Lung (tissue), 12 donors: ENCODE results near the gene FHIP1B. TPM values are rescaled to one million over a fixed set of nuclear protein-coding genes. Genes with fewer than 3 reads are reported as not detected.
"Not testable (repeated sequence)": the region's sequence is repeated elsewhere in the genome, so short reads cannot be mapped to it uniquely, and the experiment has no call there.

ENCODE experiments used
- ATAC-seq: fragments of 200-7000 bp; cut with Tn5 transposase; one replicate; pipeline ENCODE4 v1.9.1; 2020; ENCODE audit warnings: moderate number of reproducible peaks; ENCODE audit not compliant: insufficient read depth, low FRiP score
- DNase-seq, 3 donors: peaks; one replicate each; pipeline ENCODE4 v3.0.0-alpha.2; 2013 to 2017
- H3K27ac ChIP-seq, 2 donors: one replicate each; pipeline ENCODE4 v1.5.1; 2013; ENCODE audit warnings: mild to moderate bottlenecking in 2 of 2, moderate library complexity in 2 of 2, control low read depth in 1 of 2, inconsistent platforms in 1 of 2, low read depth in 1 of 2, low read length in 1 of 2
- H3K27me3 ChIP-seq, 3 donors: one replicate each; pipeline ENCODE4 v1.5.1; 2013; ENCODE audit warnings: low read length in 2 of 3; ENCODE audit not compliant: control insufficient read depth in 3 of 3, insufficient read depth in 3 of 3
- H3K36me3 ChIP-seq, 4 donors: one replicate each; pipeline ENCODE4 v1.5.1; 2013; ENCODE audit warnings: low read length in 4 of 4, mild to moderate bottlenecking in 1 of 4, moderate library complexity in 1 of 4; ENCODE audit not compliant: control insufficient read depth in 4 of 4, insufficient read depth in 4 of 4
- H3K4me1 ChIP-seq, 5 donors: one replicate each; pipeline ENCODE4 v1.5.1; 2013; ENCODE audit warnings: low read length in 5 of 5, mild to moderate bottlenecking in 2 of 5, moderate library complexity in 1 of 5; ENCODE audit not compliant: control insufficient read depth in 5 of 5, insufficient read depth in 5 of 5
- H3K4me3 ChIP-seq: one replicate; pipeline ENCODE4 v1.5.1; 2013; ENCODE audit warnings: mild to moderate bottlenecking, control low read depth, moderate library complexity
- H3K9ac ChIP-seq, 2 donors: one replicate each; pipeline ENCODE4 v1.5.1; 2013; ENCODE audit warnings: low read length in 2 of 2, control low read depth in 1 of 2; ENCODE audit not compliant: insufficient read depth in 1 of 2
- H3K9me3 ChIP-seq, 4 donors: one replicate each; pipeline ENCODE4 v1.5.1; 2013; ENCODE audit warnings: low read length in 3 of 4, mild to moderate bottlenecking in 1 of 4, moderate library complexity in 1 of 4; ENCODE audit not compliant: control insufficient read depth in 4 of 4, insufficient read depth in 3 of 4
- WGBS, 2 donors: extraction: QIAGEN DNeasy Blood & Tissue Kit; methylation state at CpG; one replicate each; pipeline ENCODE4 v1.1.7; 2013; 5-methylcytosine and 5-hydroxymethylcytosine counted together
- polyA plus RNA-seq, 2 donors: library from polyadenylated mRNA; stranded (reverse); fragments of 200-250 nt; gene quantifications; one replicate each; pipeline ENCODE4 v1.2.1, GENCODE V29; 2013
- total RNA-seq, 2 donors: library from RNA; depleted of rRNA in 1 of 2; stranded (reverse); fragments of >200 nt in 1 of 2; gene quantifications; one replicate each; pipeline ENCODE4 v1.2.1, GENCODE V29; 2014 to 2021
- TF ChIP-seq, protein P1 (sequence below): IDR thresholded peaks from 2 replicates; pipeline ENCODE4 v1.5.1; 2012; ENCODE audit warnings: mild to moderate bottlenecking; ENCODE audit errors: control extremely low read depth, extremely low read depth
- donor health status: control.
- donor health status: control.
- donor health status: Bipolar disorder and iron deficiency.
- donor health status: healthy.
- donor health status: DM: yes; HTN: yes; CAD: no.

The FHIP1B gene
- total and polyA plus RNA-seq, 4 donors, result 40.9 to 43.4 (median 41.8) TPM

GRCh38 chr11:6251120-6251733, 16.8 kb upstream of the FHIP1B start:
- 58 to 70% methylated on average over 6 of the region's 6 CpGs for WGBS, 2 donors
- Histone ChIP-seq H3K27me3 (peaks cover 0 to 5% (median 3%) of the 10 kb centered on the region in 3 donors), H3K4me1 (peaks cover 0 to 9% (median 3%) of the 10 kb centered on the region in 5 donors), H3K9me3 (peaks cover 0 to under 1% (median 0%) of the 10 kb centered on the region in 4 donors), H3K27ac (peak overlapping the region in 1 of 2 donors; percentile 75), H3K9ac (no peak overlapping the region), H3K4me3 (no peak overlapping the region), H3K36me3 (no peaks in the 10 kb centered on the region)
- TF ChIP-seq, protein P1, sequence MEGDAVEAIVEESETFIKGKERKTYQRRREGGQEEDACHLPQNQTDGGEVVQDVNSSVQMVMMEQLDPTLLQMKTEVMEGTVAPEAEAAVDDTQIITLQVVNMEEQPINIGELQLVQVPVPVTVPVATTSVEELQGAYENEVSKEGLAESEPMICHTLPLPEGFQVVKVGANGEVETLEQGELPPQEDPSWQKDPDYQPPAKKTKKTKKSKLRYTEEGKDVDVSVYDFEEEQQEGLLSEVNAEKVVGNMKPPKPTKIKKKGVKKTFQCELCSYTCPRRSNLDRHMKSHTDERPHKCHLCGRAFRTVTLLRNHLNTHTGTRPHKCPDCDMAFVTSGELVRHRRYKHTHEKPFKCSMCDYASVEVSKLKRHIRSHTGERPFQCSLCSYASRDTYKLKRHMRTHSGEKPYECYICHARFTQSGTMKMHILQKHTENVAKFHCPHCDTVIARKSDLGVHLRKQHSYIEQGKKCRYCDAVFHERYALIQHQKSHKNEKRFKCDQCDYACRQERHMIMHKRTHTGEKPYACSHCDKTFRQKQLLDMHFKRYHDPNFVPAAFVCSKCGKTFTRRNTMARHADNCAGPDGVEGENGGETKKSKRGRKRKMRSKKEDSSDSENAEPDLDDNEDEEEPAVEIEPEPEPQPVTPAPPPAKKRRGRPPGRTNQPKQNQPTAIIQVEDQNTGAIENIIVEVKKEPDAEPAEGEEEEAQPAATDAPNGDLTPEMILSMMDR, result peak; percentile 29
- ATAC-seq (peak; percentile 76), DNase-seq (peak; percentile 77 to 85 (median 84))

- peaks cover 0 to 9% (median 3%) of the 10 kb centered on the region in 5 donors for H3K4me1 ChIP-seq
- TF ChIP-seq, protein P1, result no peak
- H3K4me3 ChIP-seq, result no peak overlapping the region
- H3K9ac ChIP-seq, result no peak overlapping the region
- DNase-seq (peak; percentile 40 to 58 (median 50)), ATAC-seq (peak; percentile 25)
- WGBS, 2 donors, result 50 to 76% methylated on average over 3 of the region's 3 CpGs
- no peaks in the 10 kb centered on the region for H3K27me3 ChIP-seq
- no peaks in the 10 kb centered on the region for H3K9me3 ChIP-seq
- no peak overlapping the region for H3K27ac ChIP-seq
- H3K36me3 ChIP-seq, result no peaks in the 10 kb centered on the region
Observed at GRCh38 chr11:6249770-6250555, 15.5 kb upstream of the FHIP1B start.

GRCh38 chr11:6248897-6249296, 14.5 kb upstream of the FHIP1B start:
- not testable (repeated sequence) for H3K4me1 ChIP-seq, H3K9me3 ChIP-seq, DNase-seq, H3K4me3 ChIP-seq, H3K36me3 ChIP-seq, H3K9ac ChIP-seq, H3K27me3 ChIP-seq, H3K27ac ChIP-seq, ATAC-seq
- WGBS, 2 donors, result 81 to 95% methylated on average over 3 of the region's 3 CpGs

GRCh38 chr11:6248248-6248647, 13.8 kb upstream of the FHIP1B start:
- H3K4me3 ChIP-seq, result no peak overlapping the region
- no peak overlapping the region for H3K9ac ChIP-seq
- TF ChIP-seq, protein P1, result no peak
- H3K27me3 ChIP-seq, result no peaks in the 10 kb centered on the region
- 65 to 88% methylated on average over 1 of the region's 1 CpG for WGBS, 2 donors
- no peak overlapping the region for H3K27ac ChIP-seq
- no peaks in the 10 kb centered on the region for H3K9me3 ChIP-seq
- ATAC-seq (no peak), DNase-seq (peak; percentile 36 to 78 (median 68))
- no peaks in the 10 kb centered on the region for H3K36me3 ChIP-seq
- peaks cover 0 to 9% (median 3%) of the 10 kb centered on the region in 5 donors for H3K4me1 ChIP-seq
